LoVo (cell line): ENCODE data around the gene ZNF580.

Experiments used
- DNase-seq: peaks from one replicate; pipeline ENCODE4 v3.0.0-alpha.2; 2016; ENCODE audit warnings: low spot score

The ZNF580 gene

DNA sequence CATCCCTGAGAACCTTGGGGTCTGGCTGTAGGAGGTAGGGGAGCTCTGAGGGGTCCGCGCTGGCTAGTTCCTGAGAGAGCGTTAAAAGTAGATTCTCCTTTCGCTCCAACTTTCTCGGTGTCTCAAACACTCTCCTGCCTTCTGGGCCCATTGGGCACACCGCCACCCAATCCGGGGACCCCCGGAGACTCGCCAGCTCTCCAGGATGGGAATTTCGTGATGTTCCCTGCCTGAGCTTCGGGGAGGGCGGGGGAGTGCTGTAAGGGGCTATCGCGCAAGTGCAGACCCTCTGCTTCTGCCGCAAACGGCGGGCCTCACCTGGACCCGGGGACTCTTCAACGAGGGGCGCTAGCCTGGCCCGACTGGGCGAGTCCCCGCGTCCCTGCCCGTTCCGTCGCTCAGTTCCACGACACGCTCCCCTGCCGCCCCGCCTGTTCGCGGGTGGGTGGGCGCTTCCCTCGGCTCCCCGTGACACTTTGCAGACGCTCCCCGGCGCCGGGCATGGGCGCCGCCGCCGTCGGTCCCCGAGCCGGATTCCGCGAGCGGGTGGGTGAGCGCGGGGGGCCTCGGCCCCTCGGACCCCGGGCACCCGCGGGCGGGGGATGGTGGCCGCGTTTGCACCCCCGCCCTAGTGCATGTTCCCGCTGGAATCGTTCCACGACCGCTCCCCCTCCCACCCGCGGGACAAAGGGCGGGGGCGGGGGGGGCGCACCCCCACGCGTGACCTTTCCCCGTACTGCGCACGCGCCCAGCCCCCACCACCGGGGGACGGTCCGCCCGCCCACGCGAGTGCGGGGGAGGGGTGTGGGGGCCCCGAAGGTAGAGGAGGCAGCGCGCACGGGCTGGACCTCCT is 7.2 kb downstream of the ZNF580 start, which contains the start of gene CCDC106:
Gene CCDC106, plus strand, starts transcription at position 481 of the 853 bp plus-strand sequence. CDS start 835 bp downstream, outside the sequence.
- peak; percentile 58 for DNase-seq

DNA sequence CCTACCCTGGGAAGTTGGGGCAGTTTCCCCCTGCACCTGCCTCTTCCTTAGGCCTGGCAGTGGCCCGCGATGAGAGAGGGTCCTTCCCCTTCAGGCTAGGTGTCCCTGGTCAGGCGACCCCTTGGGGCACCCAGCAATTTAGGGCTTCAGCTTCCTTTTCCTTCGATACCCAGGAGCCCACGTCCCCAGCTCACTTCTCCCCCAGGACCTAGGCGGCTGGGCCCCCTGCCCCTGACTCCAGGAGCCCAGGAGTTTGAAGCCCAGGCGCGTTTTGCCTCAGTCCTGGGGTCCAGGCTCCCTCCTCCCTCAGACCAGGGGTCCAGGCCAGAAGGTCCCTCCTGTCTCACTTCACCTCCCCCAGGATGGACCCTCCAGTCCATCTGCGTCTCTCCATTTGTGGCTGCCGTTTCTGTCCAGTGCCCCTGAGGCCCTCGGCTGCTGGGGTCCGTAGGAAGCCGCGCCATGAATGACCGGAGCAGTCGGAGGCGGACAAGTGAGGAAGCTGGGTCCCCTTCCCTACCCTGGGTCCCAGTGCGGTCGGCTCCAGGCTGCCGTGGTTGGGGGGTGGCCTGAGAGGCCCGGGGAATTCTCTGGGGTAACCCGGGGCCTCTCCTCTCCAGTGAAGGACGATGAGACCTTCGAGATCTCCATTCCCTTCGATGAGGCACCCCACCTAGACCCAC is 7.9 kb downstream of the ZNF580 start:
- DNase-seq = no peak

DNA sequence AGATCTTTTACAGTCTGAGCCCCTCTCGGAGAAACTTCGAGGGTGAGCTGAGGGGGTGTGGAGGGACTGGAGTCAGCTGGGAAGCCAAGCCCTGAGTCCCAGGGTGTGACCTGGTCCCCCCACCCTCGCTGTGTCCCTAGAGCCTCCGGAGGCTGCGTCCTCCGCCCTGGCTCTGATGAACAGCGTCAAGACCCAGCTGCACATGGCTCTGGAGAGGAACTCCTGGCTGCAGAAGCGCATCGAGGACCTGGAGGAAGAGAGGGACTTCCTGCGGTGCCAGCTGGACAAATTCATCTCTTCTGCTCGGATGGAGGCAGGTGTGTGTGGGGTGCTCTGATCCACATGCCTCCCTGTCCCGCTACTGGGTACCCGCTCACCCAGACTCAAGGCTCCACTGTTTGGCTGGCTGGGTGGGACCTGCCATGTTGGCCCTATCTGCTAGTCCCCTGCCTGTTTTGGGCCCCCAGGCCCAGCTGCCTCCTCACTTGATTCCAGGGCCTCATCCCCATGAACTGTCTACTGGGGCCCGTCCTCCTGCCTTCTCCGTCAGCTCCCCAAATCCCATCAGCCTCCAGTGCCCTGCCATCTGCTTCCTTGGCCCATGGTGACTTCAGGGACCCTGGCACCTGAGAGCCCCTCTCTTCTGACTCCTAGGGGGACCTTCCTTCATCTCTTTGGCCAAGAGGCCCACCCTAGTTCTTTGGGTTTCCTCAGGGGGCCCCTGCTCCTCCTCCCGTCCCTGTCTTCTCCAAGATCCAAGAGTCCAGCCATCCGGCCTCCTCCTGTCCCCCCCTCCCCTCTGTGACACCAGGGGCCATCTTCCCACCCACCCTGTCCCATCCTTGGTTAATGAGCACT is 8.7 kb downstream of the ZNF580 start:
- no peak for DNase-seq

DNA sequence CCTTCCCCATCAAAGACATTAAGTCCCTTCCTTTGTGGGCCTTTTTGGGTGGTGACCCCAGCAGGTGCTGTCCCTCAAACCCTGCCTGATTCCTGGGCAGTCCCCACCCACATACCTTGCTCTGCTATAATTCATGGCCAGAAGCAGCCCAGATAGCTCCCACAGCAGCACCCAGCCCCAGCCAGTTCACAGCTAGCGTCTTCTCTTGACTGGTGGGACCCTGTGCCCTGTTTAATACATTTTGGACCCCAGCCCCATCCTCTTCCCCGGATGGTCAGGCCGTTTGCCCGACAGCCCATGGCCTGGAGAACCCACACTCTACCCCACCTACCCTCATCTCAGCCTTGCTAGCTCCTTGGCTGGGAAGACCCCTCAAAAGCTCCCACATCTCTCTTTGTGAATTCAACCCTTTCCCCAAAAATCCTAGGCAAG is 9.3 kb downstream of the ZNF580 start:
- DNase-seq = no peak

DNA sequence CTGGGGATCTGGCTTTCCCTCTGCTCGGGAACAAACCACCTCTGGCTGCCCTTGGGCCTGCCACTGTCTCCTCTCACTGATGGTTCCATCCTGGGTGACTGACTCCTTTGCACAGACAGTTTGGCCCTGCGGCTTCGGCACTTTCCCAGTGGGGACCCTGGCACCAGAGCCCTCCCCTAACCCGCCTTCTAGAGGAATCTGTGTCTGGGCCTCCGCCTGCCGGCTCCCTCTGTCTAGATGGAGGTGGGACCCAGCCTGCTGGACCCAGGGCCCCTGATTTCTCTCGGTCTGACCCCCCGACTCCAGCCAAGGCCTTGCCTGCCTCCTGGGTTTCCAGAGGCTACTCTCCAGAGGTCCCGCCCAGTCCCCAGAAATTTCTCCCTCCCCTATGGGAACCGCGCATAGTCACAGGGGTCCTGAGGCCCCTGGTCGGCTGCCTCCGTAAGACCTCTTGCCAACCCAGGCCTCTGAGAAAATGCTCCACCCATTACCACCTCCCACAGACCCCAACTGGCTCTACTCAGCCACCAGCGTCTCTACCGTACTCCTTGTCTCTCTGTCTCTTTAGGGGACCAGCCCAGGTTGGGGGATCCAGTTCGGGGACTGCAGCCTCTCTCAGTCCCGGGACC is 9.9 kb downstream of the ZNF580 start:
- DNase-seq = no peak

DNA sequence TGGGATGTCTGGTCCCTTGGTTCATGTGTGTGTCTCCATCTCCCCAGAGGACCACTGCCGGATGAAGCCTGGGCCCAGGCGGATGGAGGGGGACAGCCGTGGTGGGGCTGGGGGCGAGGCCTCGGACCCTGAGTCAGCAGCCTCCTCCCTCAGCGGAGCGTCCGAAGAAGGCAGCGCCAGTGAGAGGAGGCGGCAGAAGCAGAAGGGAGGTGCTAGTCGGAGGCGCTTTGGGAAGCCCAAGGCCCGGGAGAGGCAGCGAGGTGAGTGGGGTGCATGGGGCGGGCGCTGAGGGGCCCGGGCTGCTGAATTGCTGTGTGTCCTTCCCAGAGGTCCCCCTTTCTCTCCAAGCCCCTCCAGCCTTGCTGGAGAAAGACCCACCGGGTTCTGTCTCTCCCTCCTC is 10.4 kb downstream of the ZNF580 start:
- no peak for DNase-seq

DNA sequence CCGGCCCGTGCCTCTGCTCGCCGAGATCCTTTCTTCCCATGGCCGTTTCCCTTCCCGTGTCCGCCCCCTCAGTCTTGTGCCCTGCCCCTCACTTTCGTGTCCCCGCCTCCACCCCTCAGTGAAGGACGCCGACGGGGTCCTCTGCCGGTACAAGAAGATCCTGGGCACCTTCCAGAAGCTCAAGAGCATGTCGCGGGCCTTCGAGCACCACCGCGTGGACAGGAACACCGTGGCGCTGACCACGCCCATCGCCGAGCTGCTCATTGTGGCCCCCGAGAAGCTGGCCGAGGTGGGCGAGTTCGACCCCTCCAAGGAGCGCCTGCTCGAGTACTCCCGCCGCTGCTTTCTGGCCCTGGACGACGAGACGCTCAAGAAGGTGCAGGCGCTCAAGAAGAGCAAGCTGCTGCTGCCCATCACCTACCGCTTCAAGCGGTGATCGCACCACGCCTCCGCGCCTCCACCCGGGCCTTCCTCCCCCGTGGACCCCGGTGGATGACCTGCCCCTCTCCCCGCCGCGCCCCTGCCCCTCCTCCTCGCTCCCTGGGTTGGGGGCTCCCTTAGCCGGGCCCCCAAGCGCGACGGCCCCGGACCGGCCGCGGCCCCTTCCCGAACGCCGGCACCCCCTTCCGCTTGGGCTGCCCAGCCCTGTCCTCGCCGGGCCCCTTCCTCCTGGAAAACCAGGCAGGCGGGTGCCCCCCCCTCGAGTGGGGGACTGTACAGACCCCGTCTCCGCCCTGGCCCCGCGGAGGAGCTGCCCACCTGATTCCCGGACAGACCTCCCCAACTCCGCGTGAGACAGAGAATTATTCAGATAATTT is 11.7 kb downstream of the ZNF580 start:
- DNase-seq = no peak

DNA sequence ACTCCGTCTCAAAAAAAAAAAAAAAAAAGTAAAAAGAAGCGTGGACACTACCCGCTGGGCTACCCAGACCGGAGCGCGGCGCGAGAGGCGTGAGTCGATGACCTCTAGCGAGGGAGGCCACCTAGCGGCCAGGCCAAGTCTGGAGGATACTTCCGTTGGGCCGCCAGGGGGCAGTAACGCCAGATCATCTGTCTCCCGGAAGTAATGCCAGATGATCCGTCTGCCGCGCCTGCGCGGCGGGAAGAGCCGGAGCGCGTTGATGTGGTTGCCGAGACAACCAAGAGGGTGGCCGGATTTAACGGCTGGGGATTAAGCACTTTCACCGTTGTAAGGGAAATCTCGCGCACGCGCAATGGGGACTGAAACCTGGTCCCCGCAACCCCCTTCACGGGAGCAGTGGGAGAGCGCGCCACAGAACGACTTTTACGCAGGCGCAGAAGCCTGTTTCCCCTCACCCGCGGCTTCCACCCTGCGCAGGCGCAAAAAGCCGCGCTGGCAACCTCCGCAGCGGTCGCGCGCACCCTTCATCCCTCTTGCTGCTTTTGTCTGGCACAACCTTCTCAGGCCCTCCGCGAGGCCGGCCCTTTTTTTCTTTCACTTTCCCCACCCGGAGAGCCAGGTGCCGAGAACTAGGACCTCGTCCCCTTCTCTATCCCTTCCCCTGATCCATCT is 13.0 kb downstream of the ZNF580 start:
- DNase-seq = peak; percentile 99

DNA sequence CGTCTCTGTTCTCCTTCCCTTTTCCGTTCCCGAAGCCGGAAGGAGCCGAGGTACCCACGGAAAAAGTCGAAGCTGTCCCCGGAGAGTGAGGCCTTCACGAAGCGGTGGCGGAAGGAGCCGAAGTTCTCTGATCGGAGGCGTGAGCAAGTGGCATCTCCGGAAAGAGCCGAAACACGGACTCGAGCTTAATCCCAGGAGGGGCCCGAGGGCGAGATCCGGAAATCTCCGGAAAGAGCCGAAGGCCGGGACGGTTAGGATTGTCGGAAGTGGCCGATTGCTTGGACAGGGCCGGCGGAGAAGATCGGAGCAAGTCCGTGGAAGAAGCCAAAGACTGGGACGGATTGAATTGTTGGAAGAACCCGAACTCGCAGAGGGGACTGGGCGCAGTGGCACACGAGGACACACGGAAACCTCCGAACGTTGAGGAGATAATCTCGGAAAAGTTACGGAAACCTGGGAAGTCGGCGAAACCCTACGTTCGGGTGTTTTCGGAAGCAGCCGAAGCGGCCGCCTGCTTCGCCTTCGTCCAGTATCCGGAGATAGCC is 13.6 kb downstream of the ZNF580 start:
- peak; percentile 99 for DNase-seq

DNA sequence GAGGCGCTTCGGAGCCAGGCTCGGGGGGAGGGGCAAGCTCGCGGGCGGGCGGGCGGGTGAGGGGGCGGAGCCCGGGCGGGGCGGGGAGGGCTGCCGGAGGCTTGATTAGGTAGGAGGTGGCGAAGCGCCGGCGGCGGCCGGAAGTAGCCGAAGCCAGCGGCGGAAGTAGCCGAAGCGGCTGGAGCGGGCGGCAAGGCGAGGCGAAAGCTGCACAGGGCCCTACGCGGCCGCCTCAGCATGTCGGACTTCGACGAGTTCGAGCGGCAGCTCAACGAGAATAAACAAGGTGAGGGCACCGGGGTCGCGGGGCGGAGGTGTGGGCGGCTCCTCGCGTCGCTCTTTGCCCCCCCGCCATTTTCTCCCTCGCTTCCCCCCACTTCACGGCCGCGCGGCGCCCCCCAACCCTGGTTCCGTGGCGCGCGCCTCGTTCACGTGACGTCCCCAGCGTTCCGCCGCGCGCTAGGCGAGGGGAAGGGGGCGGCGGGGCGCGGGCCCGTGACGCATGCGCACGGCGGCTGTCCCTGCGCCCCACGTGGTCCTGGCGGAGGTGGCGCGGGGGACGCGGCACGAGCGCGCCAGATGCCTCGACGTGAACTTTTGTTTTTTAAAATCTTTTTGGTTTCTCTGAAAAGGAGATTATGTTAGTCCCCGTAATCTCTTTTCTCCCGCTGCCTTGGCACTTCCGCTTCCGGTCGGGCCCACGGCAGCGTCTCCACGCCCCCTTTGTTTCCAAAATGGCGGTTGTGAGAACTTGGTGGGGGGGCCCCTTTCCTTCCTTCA is 14.3 kb downstream of the ZNF580 start, which contains the start of gene U2AF2:
Gene U2AF2, plus strand, starts transcription at position 168 of the 780 bp plus-strand sequence. Its CDS starts 70 bp downstream, at position 238.
- peak; percentile 76 for DNase-seq

DNA sequence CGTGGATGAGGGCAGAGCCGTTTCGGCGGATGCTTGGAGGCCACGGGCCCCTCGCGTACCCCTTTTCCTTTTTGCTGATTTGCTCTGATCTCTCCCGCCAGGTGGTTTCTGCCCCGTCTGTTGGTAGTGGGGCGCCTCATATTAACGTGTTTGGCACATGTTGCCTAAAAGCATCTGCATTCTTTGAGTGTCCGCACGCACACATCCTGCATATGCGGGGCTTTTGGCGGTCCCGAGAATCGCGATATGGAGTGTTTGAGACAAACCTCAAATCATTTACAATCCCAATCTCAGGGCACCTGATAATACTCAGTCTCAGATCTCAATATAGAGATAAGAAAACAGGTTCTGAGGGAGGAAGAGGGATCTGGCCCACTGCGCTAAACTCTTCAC is 14.8 kb downstream of the ZNF580 start:
- DNase-seq = no peak

DNA sequence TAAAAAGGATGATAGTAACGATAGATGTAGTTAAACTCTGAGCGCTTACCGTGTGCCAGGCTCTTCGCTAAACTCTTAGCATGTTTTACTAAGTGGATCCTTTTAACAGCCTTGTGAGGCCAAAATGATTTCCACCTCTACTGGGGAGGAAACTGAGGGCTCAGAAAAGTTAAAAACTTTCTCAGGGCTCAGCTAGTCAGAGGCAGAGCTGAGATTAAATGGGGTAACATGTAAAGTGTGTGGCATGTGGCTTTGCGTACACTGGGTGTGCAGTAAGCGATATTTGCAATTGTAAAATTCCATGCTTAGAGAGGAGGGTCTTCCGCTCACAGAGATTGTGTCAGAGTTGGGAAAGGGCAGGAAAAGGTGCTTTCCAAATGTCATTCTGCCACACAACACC is 15.8 kb downstream of the ZNF580 start:
- no peak for DNase-seq

DNA sequence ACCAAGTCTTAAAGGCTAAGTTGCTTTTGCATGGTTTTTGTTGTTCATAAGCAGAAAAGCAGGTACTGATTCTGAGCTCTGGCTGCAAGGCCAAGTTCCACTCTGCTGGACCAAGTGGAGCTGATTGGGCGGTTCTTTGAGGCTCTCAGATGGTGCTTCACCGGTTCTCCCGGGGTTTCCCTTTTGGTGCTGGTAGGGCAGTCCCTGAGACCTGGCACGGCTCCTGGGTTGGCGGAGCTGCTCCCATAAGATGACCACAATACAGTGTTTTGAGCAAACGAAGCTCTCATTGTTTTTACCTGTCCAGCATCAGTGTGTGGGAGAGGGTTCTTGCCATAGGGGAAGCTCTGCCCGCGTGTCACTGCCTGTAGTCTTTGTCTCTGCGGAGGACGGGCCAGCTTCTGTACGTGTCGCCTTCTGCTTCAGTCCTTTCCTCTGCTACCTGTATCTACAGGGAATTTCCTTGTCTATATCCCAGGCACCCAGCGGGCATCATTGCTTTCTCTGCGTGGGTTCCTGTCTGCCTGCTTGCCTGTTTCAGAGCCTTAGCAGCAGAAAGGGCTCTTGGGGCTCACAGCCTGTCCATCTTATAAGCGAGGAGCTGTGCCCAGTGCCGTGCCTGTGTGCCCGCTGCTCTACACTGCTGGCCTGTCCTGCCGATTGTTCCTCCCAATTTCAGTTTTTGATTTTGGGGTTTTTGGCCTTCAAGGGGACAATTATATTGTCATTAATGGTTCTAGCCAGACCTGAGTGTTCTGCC is 16.4 kb downstream of the ZNF580 start:
- DNase-seq = no peak

DNA sequence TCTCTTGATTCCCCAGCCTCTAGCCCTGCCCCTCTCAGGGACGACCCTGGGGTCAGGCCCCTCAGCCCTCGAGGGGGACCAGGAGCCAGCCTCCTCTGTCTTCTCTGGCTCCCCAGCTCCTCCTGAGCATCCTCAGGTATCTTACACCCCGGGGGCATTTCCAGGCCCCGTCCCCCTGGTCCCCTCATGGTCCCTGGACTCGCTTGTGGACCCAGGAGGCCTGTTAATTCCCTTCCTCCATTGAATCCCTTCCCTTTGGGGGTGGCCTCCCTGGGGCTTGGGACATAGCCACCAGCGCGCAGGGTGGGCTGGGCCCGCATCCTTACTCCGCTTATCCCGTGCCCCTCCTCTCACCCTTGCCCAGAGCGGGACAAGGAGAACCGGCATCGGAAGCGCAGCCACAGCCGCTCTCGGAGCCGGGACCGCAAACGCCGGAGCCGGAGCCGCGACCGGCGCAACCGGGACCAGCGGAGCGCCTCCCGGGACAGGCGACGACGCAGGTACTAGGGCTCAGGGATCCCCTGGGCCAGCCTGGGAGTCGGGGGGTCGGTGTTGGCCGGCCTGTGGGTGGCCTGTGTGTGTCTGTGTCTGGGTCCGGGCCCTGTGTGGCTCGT is 18.2 kb downstream of the ZNF580 start:
- no peak for DNase-seq

DNA sequence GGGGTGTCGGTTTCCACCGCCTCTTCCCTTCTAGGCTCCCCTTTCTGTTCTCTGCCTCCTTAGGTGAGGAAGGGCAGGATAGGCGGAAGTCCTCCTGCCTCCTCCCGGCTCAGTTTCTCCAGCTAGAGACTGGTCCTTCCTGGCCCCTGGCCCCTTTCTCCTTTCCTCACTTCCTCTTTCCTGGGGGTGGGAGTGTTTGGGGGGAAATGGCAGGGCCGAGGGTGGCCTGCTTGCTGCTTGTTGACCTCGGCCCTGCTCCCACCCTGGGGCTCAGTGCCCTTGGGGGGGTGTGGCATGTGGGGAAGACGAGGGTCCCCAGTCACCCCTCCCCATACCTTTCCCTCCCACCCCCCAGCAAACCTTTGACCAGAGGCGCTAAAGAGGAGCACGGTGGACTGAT is 19.0 kb downstream of the ZNF580 start:
- DNase-seq = no peak

DNA sequence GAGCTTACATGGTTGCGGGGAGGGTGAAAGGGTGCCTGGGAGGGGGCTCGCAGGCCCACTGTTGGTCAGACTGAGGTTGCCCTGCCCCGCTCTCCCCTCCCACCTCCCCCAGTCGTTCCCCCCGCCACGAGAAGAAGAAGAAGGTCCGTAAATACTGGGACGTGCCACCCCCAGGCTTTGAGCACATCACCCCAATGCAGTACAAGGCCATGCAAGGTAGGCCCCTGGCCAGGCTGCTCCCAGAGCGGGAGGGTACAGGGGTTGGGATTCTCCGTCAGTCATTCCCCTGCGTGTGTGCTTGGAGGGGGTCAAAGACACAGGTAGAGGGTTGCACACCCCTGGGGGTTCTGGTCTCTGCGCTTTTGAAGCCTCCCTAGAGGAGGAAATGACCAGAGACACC is 19.6 kb downstream of the ZNF580 start:
- no peak for DNase-seq

DNA sequence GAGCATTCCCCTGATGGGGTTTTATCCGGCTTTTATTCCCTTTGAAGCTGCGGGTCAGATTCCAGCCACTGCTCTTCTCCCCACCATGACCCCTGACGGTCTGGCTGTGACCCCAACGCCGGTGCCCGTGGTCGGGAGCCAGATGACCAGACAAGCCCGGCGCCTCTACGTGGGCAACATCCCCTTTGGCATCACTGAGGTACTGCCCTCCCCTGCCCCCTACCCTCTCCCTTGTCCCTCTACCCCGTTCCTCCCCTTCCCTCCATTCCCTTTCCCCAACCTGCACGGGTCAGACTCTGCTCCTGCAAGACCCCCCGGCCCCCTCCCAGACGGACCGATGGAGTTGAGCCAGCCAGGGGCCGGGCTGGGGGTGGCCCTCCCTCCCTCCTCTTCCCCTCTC is 20.2 kb downstream of the ZNF580 start:
- no peak for DNase-seq

DNA sequence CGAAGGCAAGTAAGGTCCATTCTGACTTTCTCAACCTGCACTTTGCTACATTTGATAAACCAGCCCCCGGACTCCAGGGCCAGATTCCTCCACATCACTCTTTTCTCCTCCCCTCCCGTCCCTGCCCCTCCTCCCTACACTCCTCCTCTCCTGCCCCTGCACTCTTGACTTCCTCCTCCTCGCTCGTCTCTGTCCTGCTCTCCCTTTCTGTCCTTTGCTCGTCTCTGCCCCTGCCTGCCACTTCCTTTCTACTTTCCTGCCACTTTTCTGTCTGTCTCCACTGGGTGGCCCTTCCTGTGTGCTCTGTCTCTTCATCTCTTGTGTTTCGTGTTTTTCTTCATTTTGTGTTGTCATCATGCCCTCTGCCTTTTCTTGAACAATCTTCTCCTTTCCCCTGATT is 21.0 kb downstream of the ZNF580 start:
- DNase-seq = no peak
